Measurements from ENCODE around the gene SERINC3. TPM values are rescaled to one million over a fixed set of nuclear protein-coding genes. Genes with fewer than 3 reads are reported as not detected.

SERINC3 gene
- total and polyA plus RNA-seq, 2 of the 13 experiments (the other 11 are each of a cell fraction or from before 2014, with no cell fraction given): 82.0 to 226 TPM

DNA sequence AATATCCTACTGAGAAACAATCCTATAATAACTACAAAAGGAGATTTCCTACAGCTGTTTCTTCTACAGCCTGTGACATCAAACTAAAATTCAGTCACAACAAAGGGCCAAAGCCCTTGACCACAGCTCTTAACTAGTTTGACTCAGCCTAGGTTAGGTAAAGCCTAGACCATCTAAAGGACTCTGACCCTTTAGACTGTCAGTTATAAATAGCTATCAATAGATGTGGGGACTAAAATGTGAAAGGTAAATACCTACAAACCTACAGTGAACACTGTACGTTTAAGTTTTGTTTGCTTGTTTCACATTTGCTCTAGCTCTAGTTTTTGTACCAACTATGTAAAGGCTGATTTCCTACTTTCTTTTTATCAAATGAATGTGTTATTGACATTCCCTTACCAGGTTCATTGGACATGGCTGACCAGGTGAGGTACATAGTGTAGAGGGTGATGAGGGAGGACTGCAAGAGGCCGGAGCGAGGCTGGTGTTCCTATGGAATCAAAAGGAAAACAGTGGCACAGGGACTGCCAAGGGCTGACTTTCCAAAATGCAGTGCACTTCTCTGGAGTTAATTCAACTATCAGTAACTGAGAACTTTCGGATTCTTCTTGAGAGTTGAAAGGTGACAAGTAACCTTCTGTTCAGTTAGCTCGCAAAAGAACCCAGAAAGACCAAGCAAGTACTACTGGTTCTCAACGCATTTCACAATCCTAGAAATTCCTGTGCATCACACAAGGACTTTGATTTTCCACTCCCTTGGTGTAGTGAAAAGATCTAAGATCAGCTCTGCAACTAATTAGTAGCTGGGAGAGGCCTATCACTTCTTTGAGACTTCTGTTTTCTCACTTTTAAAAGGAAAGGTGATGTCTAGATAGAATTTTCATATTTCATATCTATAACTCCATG, 17.2 kb downstream of the SERINC3 start (continued):
- no peak for TF ChIP-seq TCF7L2 (IDR thresholded peaks at IDR 0.05; ENCODE audit: low read depth, low read length)
- TF ChIP-seq, protein P1, sequence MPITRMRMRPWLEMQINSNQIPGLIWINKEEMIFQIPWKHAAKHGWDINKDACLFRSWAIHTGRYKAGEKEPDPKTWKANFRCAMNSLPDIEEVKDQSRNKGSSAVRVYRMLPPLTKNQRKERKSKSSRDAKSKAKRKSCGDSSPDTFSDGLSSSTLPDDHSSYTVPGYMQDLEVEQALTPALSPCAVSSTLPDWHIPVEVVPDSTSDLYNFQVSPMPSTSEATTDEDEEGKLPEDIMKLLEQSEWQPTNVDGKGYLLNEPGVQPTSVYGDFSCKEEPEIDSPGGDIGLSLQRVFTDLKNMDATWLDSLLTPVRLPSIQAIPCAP (CRISPR knock-in tag; IDR thresholded peaks at IDR 0.05; ENCODE audit: low read depth): no peak
- no peak for TF ChIP-seq FOSL1 (CRISPR knock-in tag; IDR thresholded peaks at IDR 0.05; ENCODE audit: borderline replicate concordance)
- no peak for TF ChIP-seq ZNF670 (CRISPR knock-in tag; IDR thresholded peaks at IDR 0.05; ENCODE audit: borderline replicate concordance)
- TF ChIP-seq, protein P2, sequence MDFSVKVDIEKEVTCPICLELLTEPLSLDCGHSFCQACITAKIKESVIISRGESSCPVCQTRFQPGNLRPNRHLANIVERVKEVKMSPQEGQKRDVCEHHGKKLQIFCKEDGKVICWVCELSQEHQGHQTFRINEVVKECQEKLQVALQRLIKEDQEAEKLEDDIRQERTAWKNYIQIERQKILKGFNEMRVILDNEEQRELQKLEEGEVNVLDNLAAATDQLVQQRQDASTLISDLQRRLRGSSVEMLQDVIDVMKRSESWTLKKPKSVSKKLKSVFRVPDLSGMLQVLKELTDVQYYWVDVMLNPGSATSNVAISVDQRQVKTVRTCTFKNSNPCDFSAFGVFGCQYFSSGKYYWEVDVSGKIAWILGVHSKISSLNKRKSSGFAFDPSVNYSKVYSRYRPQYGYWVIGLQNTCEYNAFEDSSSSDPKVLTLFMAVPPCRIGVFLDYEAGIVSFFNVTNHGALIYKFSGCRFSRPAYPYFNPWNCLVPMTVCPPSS (IDR thresholded peaks at IDR 0.05): no peak
- TF ChIP-seq, protein P3, sequence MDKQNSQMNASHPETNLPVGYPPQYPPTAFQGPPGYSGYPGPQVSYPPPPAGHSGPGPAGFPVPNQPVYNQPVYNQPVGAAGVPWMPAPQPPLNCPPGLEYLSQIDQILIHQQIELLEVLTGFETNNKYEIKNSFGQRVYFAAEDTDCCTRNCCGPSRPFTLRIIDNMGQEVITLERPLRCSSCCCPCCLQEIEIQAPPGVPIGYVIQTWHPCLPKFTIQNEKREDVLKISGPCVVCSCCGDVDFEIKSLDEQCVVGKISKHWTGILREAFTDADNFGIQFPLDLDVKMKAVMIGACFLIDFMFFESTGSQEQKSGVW (CRISPR knock-in tag; IDR thresholded peaks at IDR 0.05; ENCODE audit: borderline replicate concordance): no peak
- no peak for TF ChIP-seq RCOR2 (CRISPR knock-in tag; IDR thresholded peaks at IDR 0.05)
- TF ChIP-seq TCF7 (IDR thresholded peaks at IDR 0.05; ENCODE audit: low read depth): peak; percentile 36; the same call in 1 of the 2 replicates
- TF ChIP-seq, protein P4, sequence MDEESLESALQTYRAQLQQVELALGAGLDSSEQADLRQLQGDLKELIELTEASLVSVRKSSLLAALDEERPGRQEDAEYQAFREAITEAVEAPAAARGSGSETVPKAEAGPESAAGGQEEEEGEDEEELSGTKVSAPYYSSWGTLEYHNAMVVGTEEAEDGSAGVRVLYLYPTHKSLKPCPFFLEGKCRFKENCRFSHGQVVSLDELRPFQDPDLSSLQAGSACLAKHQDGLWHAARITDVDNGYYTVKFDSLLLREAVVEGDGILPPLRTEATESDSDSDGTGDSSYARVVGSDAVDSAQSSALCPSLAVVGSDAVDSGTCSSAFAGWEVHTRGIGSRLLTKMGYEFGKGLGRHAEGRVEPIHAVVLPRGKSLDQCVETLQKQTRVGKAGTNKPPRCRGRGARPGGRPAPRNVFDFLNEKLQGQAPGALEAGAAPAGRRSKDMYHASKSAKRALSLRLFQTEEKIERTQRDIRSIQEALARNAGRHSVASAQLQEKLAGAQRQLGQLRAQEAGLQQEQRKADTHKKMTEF (CRISPR knock-in tag; IDR thresholded peaks at IDR 0.05): 0 out of 2 replicates have a peak, but pooled peaks have one; percentile 19
- TF ChIP-seq KDM3A (CRISPR knock-in tag; IDR thresholded peaks at IDR 0.05; ENCODE audit: low read depth): no peak
- no peak for TF ChIP-seq FOXC1 (CRISPR knock-in tag; IDR thresholded peaks at IDR 0.05; ENCODE audit: borderline replicate concordance)
- TF ChIP-seq MEIS1 (CRISPR knock-in tag; IDR thresholded peaks at IDR 0.05; ENCODE audit: borderline replicate concordance): no peak
- TF ChIP-seq ZNF709 (CRISPR knock-in tag; IDR thresholded peaks at IDR 0.05): no peak
- TF ChIP-seq, protein P5, sequence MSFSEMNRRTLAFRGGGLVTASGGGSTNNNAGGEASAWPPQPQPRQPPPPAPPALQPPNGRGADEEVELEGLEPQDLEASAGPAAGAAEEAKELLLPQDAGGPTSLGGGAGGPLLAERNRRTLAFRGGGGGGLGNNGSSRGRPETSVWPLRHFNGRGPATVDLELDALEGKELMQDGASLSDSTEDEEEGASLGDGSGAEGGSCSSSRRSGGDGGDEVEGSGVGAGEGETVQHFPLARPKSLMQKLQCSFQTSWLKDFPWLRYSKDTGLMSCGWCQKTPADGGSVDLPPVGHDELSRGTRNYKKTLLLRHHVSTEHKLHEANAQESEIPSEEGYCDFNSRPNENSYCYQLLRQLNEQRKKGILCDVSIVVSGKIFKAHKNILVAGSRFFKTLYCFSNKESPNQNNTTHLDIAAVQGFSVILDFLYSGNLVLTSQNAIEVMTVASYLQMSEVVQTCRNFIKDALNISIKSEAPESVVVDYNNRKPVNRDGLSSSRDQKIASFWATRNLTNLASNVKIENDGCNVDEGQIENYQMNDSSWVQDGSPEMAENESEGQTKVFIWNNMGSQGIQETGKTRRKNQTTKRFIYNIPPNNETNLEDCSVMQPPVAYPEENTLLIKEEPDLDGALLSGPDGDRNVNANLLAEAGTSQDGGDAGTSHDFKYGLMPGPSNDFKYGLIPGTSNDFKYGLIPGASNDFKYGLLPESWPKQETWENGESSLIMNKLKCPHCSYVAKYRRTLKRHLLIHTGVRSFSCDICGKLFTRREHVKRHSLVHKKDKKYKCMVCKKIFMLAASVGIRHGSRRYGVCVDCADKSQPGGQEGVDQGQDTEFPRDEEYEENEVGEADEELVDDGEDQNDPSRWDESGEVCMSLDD (CRISPR knock-in tag; IDR thresholded peaks at IDR 0.05; ENCODE audit: borderline replicate concordance): no peak
- no peak for TF ChIP-seq DNMT1 (CRISPR knock-in tag; IDR thresholded peaks at IDR 0.05)
- TF ChIP-seq ELF4 (CRISPR knock-in tag; IDR thresholded peaks at IDR 0.05; ENCODE audit: borderline replicate concordance): no peak; the same call in 1 of the 2 replicates
